ENCODE results near the gene ADCY1. TPM values are rescaled to one million over a fixed set of nuclear protein-coding genes. Genes with fewer than 3 reads are reported as not detected.

Gene ADCY1
- total RNA-seq, 1 donor from 2014 or later, result 0.05 TPM

DNA sequence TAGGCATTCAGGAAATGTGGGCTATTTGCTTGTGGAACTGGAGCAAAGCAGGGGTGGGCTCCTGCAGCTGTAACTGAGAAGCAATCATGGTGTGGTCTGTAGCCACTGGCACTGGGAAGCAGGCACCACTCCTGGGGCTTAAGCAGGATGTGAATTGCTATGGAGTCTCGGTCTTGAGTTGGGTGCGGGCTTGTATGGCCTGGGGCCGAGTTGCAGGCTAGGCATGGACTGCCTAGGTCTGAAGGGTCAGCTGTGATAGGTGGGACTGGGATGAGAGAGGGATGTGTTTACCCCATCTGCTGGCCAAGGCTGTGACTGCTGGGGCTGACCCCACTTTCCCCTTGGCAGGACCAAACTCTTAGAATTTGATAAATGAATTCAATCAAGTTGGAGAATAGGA lies 43.0 kb downstream of the ADCY1 start:
- peaks cover 44% of the 10 kb centered on the region for H3K9me3 Mint-ChIP-seq (ENCODE audit: unreplicated experiment)
- peaks cover 15% of the 10 kb centered on the region for H3K27me3 Mint-ChIP-seq (ENCODE audit: unreplicated experiment)

DNA sequence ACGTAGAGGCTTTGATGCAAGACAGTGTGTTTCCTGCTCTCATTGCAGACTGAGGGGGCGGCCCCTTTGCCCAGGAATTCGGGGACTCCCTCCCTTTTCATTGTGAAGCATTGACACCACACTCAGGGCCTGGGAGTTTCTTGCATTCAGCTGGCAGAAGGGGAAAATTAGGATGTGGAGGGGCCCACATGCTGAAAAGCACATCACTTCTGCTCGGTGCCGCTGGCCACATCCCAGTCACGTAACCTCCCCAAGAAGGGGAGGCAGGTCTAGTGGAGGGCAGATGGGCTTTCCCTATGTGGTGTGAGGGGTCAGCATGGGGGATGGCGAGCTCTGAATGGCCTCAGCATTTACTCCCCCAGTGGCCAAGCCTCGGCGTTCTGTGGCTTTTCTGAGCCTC lies 47.9 kb downstream of the ADCY1 start:
- Mint-ChIP-seq H3K4me1 (ENCODE audit: unreplicated experiment) (no peaks in the 10 kb centered on the region), H3K4me3 (ENCODE audit: unreplicated experiment) (no peak overlapping the region), H3K27me3 (ENCODE audit: unreplicated experiment) (no peaks in the 10 kb centered on the region), H3K9me3 (ENCODE audit: unreplicated experiment) (peaks cover 15% of the 10 kb centered on the region), H3K27ac (ENCODE audit: unreplicated experiment) (no peak overlapping the region), H3K36me3 (ENCODE audit: unreplicated experiment) (no peaks in the 10 kb centered on the region)
- DNase-seq (ENCODE audit: extremely low spot score, unreplicated experiment), result peak; percentile 64
- TF ChIP-seq, protein P1, sequence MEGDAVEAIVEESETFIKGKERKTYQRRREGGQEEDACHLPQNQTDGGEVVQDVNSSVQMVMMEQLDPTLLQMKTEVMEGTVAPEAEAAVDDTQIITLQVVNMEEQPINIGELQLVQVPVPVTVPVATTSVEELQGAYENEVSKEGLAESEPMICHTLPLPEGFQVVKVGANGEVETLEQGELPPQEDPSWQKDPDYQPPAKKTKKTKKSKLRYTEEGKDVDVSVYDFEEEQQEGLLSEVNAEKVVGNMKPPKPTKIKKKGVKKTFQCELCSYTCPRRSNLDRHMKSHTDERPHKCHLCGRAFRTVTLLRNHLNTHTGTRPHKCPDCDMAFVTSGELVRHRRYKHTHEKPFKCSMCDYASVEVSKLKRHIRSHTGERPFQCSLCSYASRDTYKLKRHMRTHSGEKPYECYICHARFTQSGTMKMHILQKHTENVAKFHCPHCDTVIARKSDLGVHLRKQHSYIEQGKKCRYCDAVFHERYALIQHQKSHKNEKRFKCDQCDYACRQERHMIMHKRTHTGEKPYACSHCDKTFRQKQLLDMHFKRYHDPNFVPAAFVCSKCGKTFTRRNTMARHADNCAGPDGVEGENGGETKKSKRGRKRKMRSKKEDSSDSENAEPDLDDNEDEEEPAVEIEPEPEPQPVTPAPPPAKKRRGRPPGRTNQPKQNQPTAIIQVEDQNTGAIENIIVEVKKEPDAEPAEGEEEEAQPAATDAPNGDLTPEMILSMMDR (IDR thresholded peaks at IDR 0.05), result no peak

More for the DNA sequence above, 43.0 kb downstream of the ADCY1 start:
- H3K4me1 Mint-ChIP-seq (ENCODE audit: unreplicated experiment), result no peaks in the 10 kb centered on the region
- H3K27ac Mint-ChIP-seq (ENCODE audit: unreplicated experiment), result no peak overlapping the region
- H3K36me3 Mint-ChIP-seq (ENCODE audit: unreplicated experiment), result no peaks in the 10 kb centered on the region
- H3K4me3 Mint-ChIP-seq (ENCODE audit: unreplicated experiment), result no peak overlapping the region
- DNase-seq (ENCODE audit: extremely low spot score, unreplicated experiment), result peak; percentile 56
- TF ChIP-seq, protein P1 (IDR thresholded peaks at IDR 0.05), result no peak

- Mint-ChIP-seq H3K4me1 (ENCODE audit: unreplicated experiment) (no peaks in the 10 kb centered on the region), H3K27ac (ENCODE audit: unreplicated experiment) (no peak overlapping the region), H3K27me3 (ENCODE audit: unreplicated experiment) (no peaks in the 10 kb centered on the region), H3K36me3 (ENCODE audit: unreplicated experiment) (no peaks in the 10 kb centered on the region), H3K9me3 (ENCODE audit: unreplicated experiment) (peaks cover 9% of the 10 kb centered on the region), H3K4me3 (ENCODE audit: unreplicated experiment) (no peak overlapping the region)
- TF ChIP-seq, protein P1 (IDR thresholded peaks at IDR 0.05), result no peak
- DNase-seq (ENCODE audit: extremely low spot score, unreplicated experiment), result no peak
Measured at GRCh38 chr7:45623157-45623556, 49.0 kb downstream of the ADCY1 start.

DNA sequence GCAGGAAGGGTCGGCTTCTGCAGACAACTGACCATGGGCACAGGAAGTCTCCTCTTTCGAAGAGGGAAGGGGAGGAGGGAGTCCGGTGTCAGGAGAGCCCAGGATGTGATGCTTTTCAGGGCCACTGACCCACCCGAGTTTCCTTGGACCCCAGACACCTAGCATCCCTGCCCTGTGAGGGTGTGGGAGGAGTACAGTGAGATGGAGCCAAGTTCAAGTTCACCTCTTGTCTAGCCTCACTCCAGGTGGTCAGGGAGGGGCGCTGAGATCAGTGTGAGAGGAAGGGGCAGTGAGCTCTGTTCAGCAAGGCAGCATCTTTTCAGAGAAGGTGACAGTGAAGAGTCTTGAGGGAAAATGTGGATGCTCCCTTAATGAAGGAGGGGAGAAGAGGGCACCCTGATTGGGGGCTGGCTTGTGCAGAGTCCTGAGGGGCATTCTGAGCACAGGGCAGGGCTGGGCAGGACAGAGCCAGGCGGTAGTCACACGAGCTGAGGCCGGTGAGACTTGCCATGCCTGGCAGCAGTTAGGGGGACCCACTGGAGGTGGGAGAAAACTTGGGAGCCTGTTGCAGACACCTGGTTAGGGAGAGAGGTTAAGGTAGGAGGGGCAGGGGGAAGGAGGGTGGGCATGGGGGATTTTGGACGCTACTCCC lies 49.7 kb downstream of the ADCY1 start:
- peak; percentile 69 for DNase-seq (ENCODE audit: extremely low spot score, unreplicated experiment)
- Mint-ChIP-seq H3K9me3 (ENCODE audit: unreplicated experiment) (peaks cover 8% of the 10 kb centered on the region), H3K27me3 (ENCODE audit: unreplicated experiment) (no peaks in the 10 kb centered on the region), H3K27ac (ENCODE audit: unreplicated experiment) (no peak overlapping the region), H3K4me1 (ENCODE audit: unreplicated experiment) (no peaks in the 10 kb centered on the region), H3K4me3 (ENCODE audit: unreplicated experiment) (no peak overlapping the region), H3K36me3 (ENCODE audit: unreplicated experiment) (no peaks in the 10 kb centered on the region)
- TF ChIP-seq, protein P1 (IDR thresholded peaks at IDR 0.05), result no peak

DNA sequence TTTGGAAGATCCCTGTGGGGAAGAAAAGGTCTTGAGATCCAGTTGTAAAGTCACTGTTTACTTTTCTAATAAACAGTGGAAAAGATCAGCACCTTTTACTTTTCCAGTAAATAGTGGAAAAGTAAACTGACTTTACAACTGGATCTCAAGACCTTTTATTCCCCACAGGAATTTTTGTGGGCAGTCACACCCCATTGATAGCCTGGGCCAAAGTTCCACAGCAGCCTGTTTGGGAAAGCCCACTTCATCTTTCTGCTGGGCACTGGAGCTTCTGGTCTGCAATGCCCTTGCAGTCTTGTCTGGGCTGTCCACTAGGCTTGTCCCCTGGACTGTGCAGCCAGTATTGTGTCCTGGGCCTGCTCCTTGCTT lies 50.2 kb downstream of the ADCY1 start:
- peak; percentile 64 for DNase-seq (ENCODE audit: extremely low spot score, unreplicated experiment)
- Mint-ChIP-seq H3K36me3 (ENCODE audit: unreplicated experiment) (no peaks in the 10 kb centered on the region), H3K4me3 (ENCODE audit: unreplicated experiment) (no peak overlapping the region), H3K4me1 (ENCODE audit: unreplicated experiment) (no peaks in the 10 kb centered on the region), H3K27ac (ENCODE audit: unreplicated experiment) (no peak overlapping the region), H3K27me3 (ENCODE audit: unreplicated experiment) (no peaks in the 10 kb centered on the region), H3K9me3 (ENCODE audit: unreplicated experiment) (peaks cover 8% of the 10 kb centered on the region)
- TF ChIP-seq, protein P1 (IDR thresholded peaks at IDR 0.05), result no peak

Data from osteocyte (in vitro differentiated cells).